ENCODE results near the gene SHC1.

The SHC1 gene

GRCh38 chr1:154912755-154913154 is 57.8 kb downstream of the SHC1 start:
- no peak for TF ChIP-seq CTCF (conservative IDR thresholded peaks at IDR 0.05; ENCODE audit: control insufficient read depth, insufficient read depth, low read depth, low read length)
- no peak for DNase-seq (ENCODE audit: low read depth)
- H3K4me3 ChIP-seq (ENCODE audit: control insufficient read depth, low read depth, low read length), result no peak overlapping the region

All from fibroblast of mammary gland (primary cell).